ENCODE measurements around the gene STARD10. TPM values are rescaled to one million over a fixed set of nuclear protein-coding genes. Genes with fewer than 3 reads are reported as not detected.

Gene STARD10
- total RNA-seq, 1 experiment from 2014 or later = 58.4 TPM

DNA sequence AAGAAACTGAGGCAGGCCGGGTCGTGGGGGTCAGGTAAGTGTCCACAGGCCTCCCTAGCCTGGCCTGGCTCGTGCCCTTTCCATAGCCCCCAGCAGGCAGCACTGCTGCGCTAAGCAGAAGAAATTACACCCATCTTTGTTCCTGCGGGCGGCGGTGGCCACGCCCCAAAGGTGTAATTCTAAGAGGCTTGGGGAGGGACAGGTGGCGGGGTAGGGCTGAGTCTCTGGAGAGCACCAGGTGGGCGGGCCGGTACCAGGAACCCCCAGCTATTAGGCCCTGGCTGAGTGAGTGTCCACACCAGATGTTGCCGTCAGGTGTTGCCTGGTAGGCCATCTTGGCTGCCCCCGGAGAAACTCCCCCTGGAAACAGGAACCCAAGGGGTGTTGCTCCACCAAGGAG, 29.3 kb downstream of the STARD10 start:
- ChIA-PET CTCF (no interaction called here), RAD21 (ENCODE audit: low non-redundant PET in 1 of 2, low total read pairs in 2 of 2, uncharacterized antibody in 2 of 2, unreplicated experiment in 2 of 2) (no interaction called here), POLR2A (no interaction called here)
- TF ChIP-seq TCF7L2 (IDR thresholded peaks at IDR 0.05; ENCODE audit: borderline replicate concordance, extremely low read depth, insufficient read depth, insufficient read length) (no peak), RAD21 (IDR thresholded peaks at IDR 0.05; ENCODE audit: low read depth) (peak; percentile 22; the same call in 1 of the 2 replicates)
- Histone ChIP-seq H3K36me3 (ENCODE audit: control insufficient read depth in 1 of 2, insufficient read depth in 2 of 2, low read length in 2 of 2) (no peaks in the 10 kb centered on the region), H3K4me2 (ENCODE audit: low read length) (no peak overlapping the region), H2AFZ (ENCODE audit: low read depth, low read length, poor library complexity, severe bottlenecking) (no peak overlapping the region), H3K4me1 (ENCODE audit: control insufficient read depth in 1 of 2, insufficient read depth in 2 of 2, low read length in 2 of 2) (no peaks in the 10 kb centered on the region), H3K27ac (ENCODE audit: low read depth, low read length) (no peak overlapping the region), H3K79me2 (ENCODE audit: insufficient read depth, low read length) (no peaks in the 10 kb centered on the region), H3K9ac (ENCODE audit: low read length) (no peak overlapping the region), H3K4me3 (replicated peaks in 1 of 2; ENCODE audit: low read depth in 1 of 2, low read length in 2 of 2) (no peak overlapping the region), H4K20me1 (ENCODE audit: insufficient read depth) (no peaks in the 10 kb centered on the region), H3K9me3 (ENCODE audit: control insufficient read depth in 1 of 2, insufficient read depth in 1 of 2, low read depth in 1 of 2, low read length in 2 of 2) (no peaks in the 10 kb centered on the region), H3K27me3 (ENCODE audit: insufficient read depth, low read length) (no peaks in the 10 kb centered on the region), H3K9me2 (ENCODE audit: insufficient read depth) (no peaks in the 10 kb centered on the region)
- BruUV-seq (replicated peaks) = no TSS peak
- DNase-seq (ENCODE audit: low read depth, low spot score) (no peak), ATAC-seq (peak; percentile 54)
- intact Hi-C loops (cut with micrococcal nuclease) = no loop called here

DNA sequence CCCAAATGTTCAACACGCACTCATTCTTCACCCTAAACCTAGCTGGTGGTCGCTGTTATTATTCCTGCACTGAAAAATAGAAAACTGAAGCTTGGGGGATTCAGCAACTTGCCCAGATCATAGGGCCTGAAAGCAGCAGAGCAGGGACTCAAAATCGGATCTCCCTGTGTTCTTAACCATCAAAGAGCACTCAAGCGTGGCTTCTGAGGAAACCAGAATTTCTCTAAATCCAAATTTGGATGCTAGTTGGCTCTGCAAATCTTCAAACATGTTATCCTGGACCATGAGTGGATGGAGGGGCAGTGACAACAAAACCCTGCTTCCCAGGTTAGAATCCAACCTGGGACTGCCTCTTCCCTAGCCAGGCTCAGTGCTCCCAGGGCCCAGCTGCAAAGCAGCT, 30.0 kb downstream of the STARD10 start:
- H2AFZ ChIP-seq (ENCODE audit: low read depth, low read length, poor library complexity, severe bottlenecking) = no peak overlapping the region
- no peaks in the 10 kb centered on the region for H3K9me3 ChIP-seq (ENCODE audit: control insufficient read depth in 1 of 2, insufficient read depth in 1 of 2, low read depth in 1 of 2, low read length in 2 of 2)
- no TSS peak for BruUV-seq (replicated peaks)
- no peaks in the 10 kb centered on the region for H4K20me1 ChIP-seq (ENCODE audit: insufficient read depth)
- no peaks in the 10 kb centered on the region for H3K36me3 ChIP-seq (ENCODE audit: control insufficient read depth in 1 of 2, insufficient read depth in 2 of 2, low read length in 2 of 2)
- no peak for TF ChIP-seq ZNF274 (IDR thresholded peaks at IDR 0.05; ENCODE audit: low read depth, low read length)
- no peak for TF ChIP-seq MAX (IDR thresholded peaks at IDR 0.05)
- TF ChIP-seq RAD21 (IDR thresholded peaks at IDR 0.05; ENCODE audit: low read depth) = no peak
- no peak for TF ChIP-seq JUND (IDR thresholded peaks at IDR 0.05)
- TF ChIP-seq ELF1 (IDR thresholded peaks at IDR 0.05; ENCODE audit: borderline replicate concordance, low read depth) = no peak
- TF ChIP-seq ATF3 (IDR thresholded peaks at IDR 0.05) = no peak
- no peak for TF ChIP-seq POLR2A (IDR thresholded peaks at IDR 0.05; ENCODE audit: borderline replicate concordance, extremely low read depth, insufficient read depth, insufficient read length)
- no peak for TF ChIP-seq TCF7L2 (IDR thresholded peaks at IDR 0.05; ENCODE audit: borderline replicate concordance, extremely low read depth, insufficient read depth, insufficient read length)
- TF ChIP-seq SRF (IDR thresholded peaks at IDR 0.05; ENCODE audit: low read depth) = no peak
- TF ChIP-seq CBX3 (IDR thresholded peaks at IDR 0.05; ENCODE audit: low read depth) = no peak
- no peak for TF ChIP-seq CEBPB (IDR thresholded peaks at IDR 0.05; ENCODE audit: low read depth)
- no peak for TF ChIP-seq EGR1 (IDR thresholded peaks at IDR 0.05; ENCODE audit: low read depth)
- TF ChIP-seq REST (IDR thresholded peaks at IDR 0.05; ENCODE audit: low read depth) = no peak
- no peak for TF ChIP-seq CTCF (IDR thresholded peaks at IDR 0.05 in 2 of 3, conservative IDR thresholded peaks at IDR 0.05 in 1 of 3; ENCODE audit: borderline replicate concordance in 1 of 3, insufficient read depth in 1 of 3, low read depth in 2 of 3, low read length in 2 of 3)
- H3K4me2 ChIP-seq (ENCODE audit: low read length) = no peak overlapping the region
- ChIA-PET POLR2A (no interaction called here), RAD21 (ENCODE audit: low non-redundant PET in 1 of 2, low total read pairs in 2 of 2, uncharacterized antibody in 2 of 2, unreplicated experiment in 2 of 2) (no interaction called here), CTCF (no interaction called here)
- H3K4me1 ChIP-seq (ENCODE audit: control insufficient read depth in 1 of 2, insufficient read depth in 2 of 2, low read length in 2 of 2) = no peaks in the 10 kb centered on the region
- no peak overlapping the region for H3K4me3 ChIP-seq (replicated peaks in 1 of 2; ENCODE audit: low read depth in 1 of 2, low read length in 2 of 2)
- H3K9me2 ChIP-seq (ENCODE audit: insufficient read depth) = no peaks in the 10 kb centered on the region
- H3K79me2 ChIP-seq (ENCODE audit: insufficient read depth, low read length) = no peaks in the 10 kb centered on the region
- no peak for DNase-seq (ENCODE audit: low read depth, low spot score)
- no peak overlapping the region for H3K9ac ChIP-seq (ENCODE audit: low read length)
- H3K27me3 ChIP-seq (ENCODE audit: insufficient read depth, low read length) = no peaks in the 10 kb centered on the region
- intact Hi-C loops (cut with micrococcal nuclease) = no loop called here
- no peak for ATAC-seq
- H3K27ac ChIP-seq (ENCODE audit: low read depth, low read length) = no peak overlapping the region

Data from HCT116 (cell line).